ENCODE measurements around the gene CTDSP1.

Gene CTDSP1

GRCh38 chr2:218383892-218384519, 15.7 kb upstream of the CTDSP1 start:
- no peak for DNase-seq

GRCh38 chr2:218384975-218385374, 14.7 kb upstream of the CTDSP1 start:
- no peak for DNase-seq

GRCh38 chr2:218386505-218387368, 12.9 kb upstream of the CTDSP1 start:
- DNase-seq, result no peak

GRCh38 chr2:218387369-218388194, 12.1 kb upstream of the CTDSP1 start:
- peak; percentile 71 for DNase-seq

GRCh38 chr2:218389333-218390150, 10.1 kb upstream of the CTDSP1 start:
- DNase-seq, result no peak

- DNase-seq, result no peak
These were observed 8.5 kb upstream of the CTDSP1 start for GRCh38 chr2:218391202-218391601.

GRCh38 chr2:218392459-218392858, 7.2 kb upstream of the CTDSP1 start:
- DNase-seq, result no peak

GRCh38 chr2:218392891-218393462, 6.7 kb upstream of the CTDSP1 start:
- DNase-seq, result no peak

- DNase-seq, result no peak
These were observed 5.8 kb upstream of the CTDSP1 start for GRCh38 chr2:218393750-218394290.

- DNase-seq, result no peak
These were observed 5.2 kb upstream of the CTDSP1 start for GRCh38 chr2:218394298-218395089.

- no peak for DNase-seq
These were observed 4.6 kb upstream of the CTDSP1 start for GRCh38 chr2:218395090-218395444.

GRCh38 chr2:218395456-218395825, 4.2 kb upstream of the CTDSP1 start:
- no peak for DNase-seq

GRCh38 chr2:218395826-218396687, 3.6 kb upstream of the CTDSP1 start:
- peak; percentile 95 for DNase-seq

- DNase-seq, result peak; percentile 89
These were observed 2.8 kb upstream of the CTDSP1 start for GRCh38 chr2:218396688-218397462.

- DNase-seq, result no peak
These were observed 2.2 kb upstream of the CTDSP1 start for GRCh38 chr2:218397463-218397819.

- peak; percentile 69 for DNase-seq
These were observed 1.7 kb upstream of the CTDSP1 start for GRCh38 chr2:218397820-218398436.

- peak; percentile 93 for DNase-seq
These were observed 954 bp upstream of the CTDSP1 start for GRCh38 chr2:218398437-218399390.
